A549 treated with DMSO at 1 μM for 4 hours (cell line): ENCODE data around the gene FICD. TPM values are rescaled to one million over a fixed set of nuclear protein-coding genes. Genes with fewer than 3 reads are reported as not detected.

Source experiments
- total RNA-seq: library from RNA; stranded (reverse); fragments of 200-300 nt; extraction: Qiagen RNA extraction; gene quantifications from 5 replicates; pipeline ENCODE4 v1.2.3, GENCODE V29; 2022; ENCODE audit warnings: low read depth

Gene FICD
- total RNA-seq = 3.1 to 3.6 TPM (median 3.5 TPM) in 5 replicates

GRCh38 chr12:108514973-108515814 is at the start of gene FICD:
Gene FICD, plus strand, starts transcription at chr12:108515277. Its CDS starts 1,696 bp downstream, at chr12:108516973.

GRCh38 chr12:108560752-108561719 is 46.0 kb downstream of the FICD start, which contains the start of gene SART3:
Gene SART3, minus strand, starts transcription at chr12:108561173. Its CDS starts 19 bp downstream, at chr12:108561154.

GRCh38 chr12:108562348-108563135 is 47.5 kb downstream of the FICD start, which contains the start of gene ISCU:
Gene ISCU, plus strand, starts transcription at chr12:108562596. Its CDS starts 27 bp downstream, at chr12:108562623.

Other genes with a start within 250 kb of the FICD start
- gene CMKLR1, start 176.0 kb upstream of the FICD start, total RNA-seq = not detected in 5 replicates
- 41.9 to 52.3 TPM (median 44.8 TPM) in 5 replicates for gene SART3, start 45.9 kb downstream of the FICD start, total RNA-seq
- gene ISCU, start 47.3 kb downstream of the FICD start, total RNA-seq = 81.0 to 107 TPM (median 93.8 TPM) in 5 replicates
- gene TMEM119, start 82.8 kb downstream of the FICD start, total RNA-seq = 0.03 to 0.34 TPM (median 0.14 TPM) in 5 replicates
- 0.94 to 1.3 TPM (median 1.0 TPM) in 5 replicates for gene SELPLG, start 118.6 kb downstream of the FICD start, total RNA-seq
- gene CORO1C, start 216.2 kb downstream of the FICD start, total RNA-seq = 182 to 234 TPM (median 196 TPM) in 5 replicates